SK-N-SH (cell line): Measurements from ENCODE around the gene NADSYN1. TPM values are rescaled to one million over a fixed set of nuclear protein-coding genes. Genes with fewer than 3 reads are reported as not detected.

Experiments used
- CTCF ChIA-PET: fragments of 300-600, 350-600 bp; formaldehyde crosslinking; extraction: SDS; loops from one replicate; lab custom pipeline; 2021; lab: Yijun Ruan, JAX
- POLR2A ChIA-PET: fragments of 350-600 bp; sonication (Branson Sonifier 250); formaldehyde crosslinking; extraction: SDS; loops from one replicate; lab custom pipeline; 2020; ENCODE audit warnings: antibody characterized with exemption, inconsistent platforms; lab: Yijun Ruan, JAX
- DNase-seq: peaks from one replicate; pipeline ENCODE4 v3.0.0; 2012
- H2AFZ ChIP-seq: fragments of 200-600 bp; sonication (generic); 2 replicates; pipeline ENCODE4 v1.8.1; 2016; ENCODE audit warnings: antibody characterized with exemption, mild to moderate bottlenecking, low read depth
- H3F3A ChIP-seq: fragments of 200-600 bp; sonication (generic); replicated peaks from 2 replicates; pipeline ENCODE3; 2016; ENCODE audit warnings: antibody characterized with exemption, mild to moderate bottlenecking; ENCODE audit not compliant: insufficient read depth
- H3K27ac ChIP-seq, 2 experiments: fragments of 200-500 bp in 1 of 2; fragments of 200-600 bp in 1 of 2; sonication (Bioruptor generic) in 1 of 2; sonication (generic), shearing (Covaris generic) in 1 of 2; 2 replicates each; pipeline versions ENCODE4 v1.5.1 to v1.6.1; 2014 to 2016; ENCODE audit warnings: low read depth in 2 of 2, inconsistent platforms in 1 of 2, low read length in 1 of 2, mild to moderate bottlenecking in 1 of 2, mixed read lengths in 1 of 2
- H3K27me3 ChIP-seq: fragments of 200-600 bp; sonication (generic), shearing (Covaris generic); 2 replicates; pipeline ENCODE4 v1.6.1; 2016; ENCODE audit warnings: mixed run types; ENCODE audit not compliant: insufficient read depth
- H3K36me3 ChIP-seq, 2 experiments: fragments of 200-500 bp in 1 of 2; fragments of 200-600 bp in 1 of 2; sonication (Bioruptor generic) in 1 of 2; sonication (generic) in 1 of 2; replicated peaks in 1 of 2; 2 replicates each; pipeline versions ENCODE3 to v1.5.1; 2014 to 2016; ENCODE audit warnings: low read length in 1 of 2, mild to moderate bottlenecking in 1 of 2; ENCODE audit not compliant: insufficient read depth in 2 of 2, control insufficient read depth in 1 of 2
- H3K4me1 ChIP-seq, 2 experiments: fragments of 200-500 bp in 1 of 2; fragments of 200-600 bp in 1 of 2; sonication (Bioruptor generic) in 1 of 2; sonication (generic), shearing (Covaris generic) in 1 of 2; 2 replicates each; pipeline versions ENCODE4 v1.5.1 to v1.6.1; 2014 to 2016; ENCODE audit warnings: low read depth in 1 of 2, low read length in 1 of 2, mixed run types in 1 of 2; ENCODE audit not compliant: insufficient read depth in 2 of 2, control insufficient read depth in 1 of 2
- H3K4me2 ChIP-seq: fragments of 200-600 bp; sonication (generic), shearing (Covaris generic); 2 replicates; pipeline ENCODE4 v1.6.1; 2017; ENCODE audit warnings: mixed run types
- H3K4me3 ChIP-seq, 2 experiments: fragments of 200-500 bp in 1 of 2; fragments of 200-600 bp in 1 of 2; sonication (Bioruptor generic) in 1 of 2; sonication (generic), shearing (Covaris generic) in 1 of 2; 2 replicates each; pipeline versions ENCODE4 v1.5.1 to v1.8.1; 2014 to 2016; ENCODE audit warnings: low read depth in 2 of 2, inconsistent platforms in 1 of 2, low read length in 1 of 2, mild to moderate bottlenecking in 1 of 2, mixed read lengths in 1 of 2, moderate library complexity in 1 of 2
- H3K79me2 ChIP-seq: fragments of 200-600 bp; sonication (generic); 2 replicates; pipeline ENCODE4 v1.8.1; 2017; ENCODE audit warnings: mild to moderate bottlenecking; ENCODE audit not compliant: insufficient read depth
- H3K9ac ChIP-seq: fragments of 200-600 bp; sonication (generic); 2 replicates; pipeline ENCODE4 v1.6.1; 2017; ENCODE audit warnings: mixed run types
- H3K9me2 ChIP-seq: fragments of 200-600 bp; sonication (generic); 2 replicates; pipeline ENCODE4 v1.6.1; 2017; ENCODE audit warnings: mixed run types
- H3K9me3 ChIP-seq: fragments of 200-600 bp; sonication (generic); 2 replicates; pipeline ENCODE4 v1.6.1; 2017; ENCODE audit warnings: mixed run types, mild to moderate bottlenecking, moderate library complexity
- H4K20me1 ChIP-seq: fragments of 200-600 bp; sonication (generic); 2 replicates; pipeline ENCODE4 v1.6.1; 2017; ENCODE audit warnings: mild to moderate bottlenecking, mixed run types; ENCODE audit not compliant: insufficient read depth
- EZH2phosphoT487 ChIP-seq: fragments of 200-600 bp; sonication (generic); IDR thresholded peaks from 2 replicates; pipeline ENCODE4 v1.6.1; 2017; ENCODE audit warnings: low read depth, mixed run types, mild to moderate bottlenecking, antibody characterized with exemption, moderate library complexity, borderline replicate concordance
- FOSL2 ChIP-seq: IDR thresholded peaks from 2 replicates; pipeline ENCODE4 v1.4.0; 2012; ENCODE audit warnings: low read depth, mild to moderate bottlenecking, moderate library complexity, borderline replicate concordance
- FOXJ3 ChIP-seq: sonication (generic); formaldehyde crosslinking; IDR thresholded peaks from 2 replicates; pipeline ENCODE4 v1.5.1; 2020; ENCODE audit warnings: mild to moderate bottlenecking, missing genetic modification reagents
- GABPA ChIP-seq: IDR thresholded peaks from 2 replicates; pipeline ENCODE4 v1.4.0; 2012; ENCODE audit warnings: low read depth, mild to moderate bottlenecking
- JUND ChIP-seq: IDR thresholded peaks from 2 replicates; pipeline ENCODE4 v1.4.0; 2012
- MAX ChIP-seq: IDR thresholded peaks from 2 replicates; pipeline ENCODE4 v1.4.0; 2012; ENCODE audit warnings: low read depth
- NFIC ChIP-seq: IDR thresholded peaks from 2 replicates; pipeline ENCODE4 v1.4.0; 2012; ENCODE audit warnings: borderline replicate concordance
- RCOR1 ChIP-seq: fragments of 150-350 bp; IDR thresholded peaks from 2 replicates; pipeline ENCODE4 v1.6.1; 2017; ENCODE audit warnings: antibody characterized with exemption, low read length
- SIN3A ChIP-seq: IDR thresholded peaks from 2 replicates; pipeline ENCODE4 v1.6.1; 2012; ENCODE audit warnings: low read depth, mild to moderate bottlenecking, low read length, moderate library complexity, borderline replicate concordance
- TCF12 ChIP-seq: IDR thresholded peaks from 2 replicates; pipeline ENCODE4 v1.4.0; 2012
- TEAD4 ChIP-seq: IDR thresholded peaks from 2 replicates; pipeline ENCODE4 v1.4.0; 2012; ENCODE audit warnings: mild to moderate bottlenecking, borderline replicate concordance; ENCODE audit not compliant: insufficient read depth
- USF2 ChIP-seq: fragments of 150-350 bp; IDR thresholded peaks from 2 replicates; pipeline ENCODE4 v1.6.1; 2017; ENCODE audit warnings: antibody characterized with exemption, low read length, low read depth, borderline replicate concordance
- ZBTB33 ChIP-seq: IDR thresholded peaks from 2 replicates; pipeline ENCODE4 v1.4.0; 2012; ENCODE audit warnings: low read depth, borderline replicate concordance
- WGBS: methylation state at CpG from one replicate; pipeline ENCODE4 v1.1.6; 2017; ENCODE audit warnings: low lambda C conversion rate; 5-methylcytosine and 5-hydroxymethylcytosine counted together
- polyA plus RNA-seq, 3 experiments: library from polyadenylated mRNA; depleted of rRNA; stranded (reverse); fragments of >200 nt; gene quantifications; 2 replicates each; pipeline ENCODE4 v1.2.3, GENCODE V29; 2012
- TF ChIP-seq, protein P1 (sequence below): IDR thresholded peaks from 2 replicates; pipeline ENCODE4 v1.6.1; 2012; ENCODE audit warnings: mild to moderate bottlenecking, low read depth, low read length, moderate library complexity
- TF ChIP-seq, protein P2 (sequence below): IDR thresholded peaks from 2 replicates; pipeline ENCODE4 v1.4.0; 2012; ENCODE audit warnings: low read depth, borderline replicate concordance

Gene NADSYN1
- polyA plus RNA-seq, 1 of the 3 experiments (the other 2 are of a cell fraction): 62.5 TPM

DNA sequence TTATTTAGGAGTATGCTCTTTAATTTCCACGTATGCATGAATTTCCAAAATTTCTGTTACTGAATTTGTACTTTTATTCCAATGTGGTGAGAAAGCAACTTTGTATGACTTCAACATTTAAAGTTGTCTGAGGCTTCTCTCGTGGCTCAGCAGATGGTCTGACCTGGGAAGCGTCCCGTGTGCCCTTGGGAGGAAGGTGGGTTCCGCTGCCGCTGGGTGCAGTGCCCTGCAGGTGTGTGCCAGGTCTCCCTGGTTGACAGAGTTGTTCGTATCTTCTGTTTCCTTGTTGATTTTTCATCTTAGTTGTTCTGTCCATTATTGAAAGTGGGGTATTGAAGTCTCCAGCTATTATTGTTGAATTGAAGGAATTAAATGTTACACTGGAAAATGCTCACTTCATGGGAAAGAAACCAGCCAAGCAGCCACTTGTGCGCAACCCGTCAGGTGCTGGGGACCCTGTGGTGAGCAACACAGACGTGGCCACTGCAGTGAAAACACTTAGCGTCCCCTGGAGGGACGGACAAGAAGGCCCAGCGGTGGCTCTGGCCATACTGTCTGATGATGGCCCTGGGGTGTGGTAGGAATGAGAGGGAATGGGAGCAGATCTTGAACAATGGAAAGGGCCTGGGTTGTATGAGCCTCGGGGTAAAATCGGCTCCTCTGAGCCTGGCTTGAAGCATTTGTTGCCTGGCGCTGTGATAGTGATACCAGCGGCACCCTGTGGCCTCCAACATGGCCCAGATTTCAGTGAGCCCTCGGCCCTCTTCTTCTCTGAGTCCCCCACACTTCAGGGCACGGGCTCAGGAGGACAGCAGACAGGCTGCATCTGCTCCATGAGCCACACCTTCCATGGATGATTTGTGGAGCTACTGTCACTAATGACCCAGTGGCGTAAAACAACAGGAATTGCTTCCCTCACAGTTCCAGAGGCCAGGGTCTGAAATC lies 42.6 kb downstream of the NADSYN1 start:
- Histone ChIP-seq H3K79me2 (no peaks in the 10 kb centered on the region), H2AFZ (no peak overlapping the region), H3K4me3 (no peak overlapping the region), H3K9me3 (no peaks in the 10 kb centered on the region), H3K4me1 (peaks cover 0 to 18% of the 10 kb centered on the region in 2 experiments; a peak in 1 of 4 replicates), H3F3A (peaks cover 6% of the 10 kb centered on the region), H3K27me3 (no peaks in the 10 kb centered on the region), H3K27ac (no peak overlapping the region), H3K9me2 (no peaks in the 10 kb centered on the region), H3K9ac (no peak overlapping the region), H4K20me1 (no peaks in the 10 kb centered on the region), H3K36me3 (peaks cover 23 to 85% of the 10 kb centered on the region in 2 experiments), H3K4me2 (no peak overlapping the region)
- ChIA-PET CTCF (no interaction called here), POLR2A (no interaction called here)
- no peak for TF ChIP-seq USF2
- no peak for TF ChIP-seq SIN3A
- TF ChIP-seq MAX: no peak
- TF ChIP-seq EZH2phosphoT487: no peak
- no peak for TF ChIP-seq FOSL2
- no peak for TF ChIP-seq FOXJ3
- WGBS: 92% methylated on average over 16 of the region's 20 CpGs
- no peak for DNase-seq

DNA sequence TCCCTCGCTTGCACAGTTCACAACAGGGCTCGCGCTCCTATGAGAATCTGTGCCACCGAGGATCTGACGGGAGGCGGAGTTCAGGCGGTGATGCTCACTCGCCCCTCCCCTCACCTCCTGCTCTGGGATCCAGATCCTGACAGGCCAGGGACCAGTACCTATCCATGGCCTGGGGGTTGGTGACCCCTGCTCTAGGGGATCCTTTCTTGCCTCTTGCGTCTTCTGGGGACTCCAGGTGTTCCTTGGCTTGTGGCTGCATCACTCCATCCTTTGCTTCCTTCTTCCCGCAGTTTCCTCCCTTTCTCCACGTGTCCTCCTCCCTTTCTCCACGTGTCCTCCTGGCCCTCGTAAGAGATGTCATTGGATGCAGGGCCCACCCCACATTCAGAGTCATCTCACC lies 43.4 kb downstream of the NADSYN1 start:
- DNase-seq: no peak
- Histone ChIP-seq H4K20me1 (no peaks in the 10 kb centered on the region), H3K27ac (no peak overlapping the region), H3K27me3 (no peaks in the 10 kb centered on the region), H3K4me2 (no peak overlapping the region), H3K9me2 (no peaks in the 10 kb centered on the region), H3K4me3 (no peak overlapping the region), H3K9me3 (no peaks in the 10 kb centered on the region), H2AFZ (no peak overlapping the region), H3F3A (peaks cover 6% of the 10 kb centered on the region), H3K36me3 (peaks cover 23 to 84% of the 10 kb centered on the region in 2 experiments), H3K9ac (no peak overlapping the region), H3K4me1 (peaks cover 0 to 26% of the 10 kb centered on the region in 2 experiments; a peak in 1 of 4 replicates), H3K79me2 (no peaks in the 10 kb centered on the region)
- 96% methylated on average over 13 of the region's 13 CpGs for WGBS
- POLR2A ChIA-PET: no interaction called here
- CTCF ChIA-PET: no interaction called here
- TF ChIP-seq RCOR1 (no peak), TCF12 (no peak), USF2 (no peak), TEAD4 (no peak), MAX (no peak), ZBTB33 (no peak), FOXJ3 (no peak), JUND (no peak), SIN3A (no peak), NFIC (no peak), GABPA (no peak)
- TF ChIP-seq, protein P1, sequence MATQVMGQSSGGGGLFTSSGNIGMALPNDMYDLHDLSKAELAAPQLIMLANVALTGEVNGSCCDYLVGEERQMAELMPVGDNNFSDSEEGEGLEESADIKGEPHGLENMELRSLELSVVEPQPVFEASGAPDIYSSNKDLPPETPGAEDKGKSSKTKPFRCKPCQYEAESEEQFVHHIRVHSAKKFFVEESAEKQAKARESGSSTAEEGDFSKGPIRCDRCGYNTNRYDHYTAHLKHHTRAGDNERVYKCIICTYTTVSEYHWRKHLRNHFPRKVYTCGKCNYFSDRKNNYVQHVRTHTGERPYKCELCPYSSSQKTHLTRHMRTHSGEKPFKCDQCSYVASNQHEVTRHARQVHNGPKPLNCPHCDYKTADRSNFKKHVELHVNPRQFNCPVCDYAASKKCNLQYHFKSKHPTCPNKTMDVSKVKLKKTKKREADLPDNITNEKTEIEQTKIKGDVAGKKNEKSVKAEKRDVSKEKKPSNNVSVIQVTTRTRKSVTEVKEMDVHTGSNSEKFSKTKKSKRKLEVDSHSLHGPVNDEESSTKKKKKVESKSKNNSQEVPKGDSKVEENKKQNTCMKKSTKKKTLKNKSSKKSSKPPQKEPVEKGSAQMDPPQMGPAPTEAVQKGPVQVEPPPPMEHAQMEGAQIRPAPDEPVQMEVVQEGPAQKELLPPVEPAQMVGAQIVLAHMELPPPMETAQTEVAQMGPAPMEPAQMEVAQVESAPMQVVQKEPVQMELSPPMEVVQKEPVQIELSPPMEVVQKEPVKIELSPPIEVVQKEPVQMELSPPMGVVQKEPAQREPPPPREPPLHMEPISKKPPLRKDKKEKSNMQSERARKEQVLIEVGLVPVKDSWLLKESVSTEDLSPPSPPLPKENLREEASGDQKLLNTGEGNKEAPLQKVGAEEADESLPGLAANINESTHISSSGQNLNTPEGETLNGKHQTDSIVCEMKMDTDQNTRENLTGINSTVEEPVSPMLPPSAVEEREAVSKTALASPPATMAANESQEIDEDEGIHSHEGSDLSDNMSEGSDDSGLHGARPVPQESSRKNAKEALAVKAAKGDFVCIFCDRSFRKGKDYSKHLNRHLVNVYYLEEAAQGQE: no peak
- TF ChIP-seq, protein P2, sequence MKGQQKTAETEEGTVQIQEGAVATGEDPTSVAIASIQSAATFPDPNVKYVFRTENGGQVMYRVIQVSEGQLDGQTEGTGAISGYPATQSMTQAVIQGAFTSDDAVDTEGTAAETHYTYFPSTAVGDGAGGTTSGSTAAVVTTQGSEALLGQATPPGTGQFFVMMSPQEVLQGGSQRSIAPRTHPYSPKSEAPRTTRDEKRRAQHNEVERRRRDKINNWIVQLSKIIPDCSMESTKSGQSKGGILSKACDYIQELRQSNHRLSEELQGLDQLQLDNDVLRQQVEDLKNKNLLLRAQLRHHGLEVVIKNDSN: no peak
